PC-9 (cell line): ENCODE data around the gene TRAPPC8. TPM values are rescaled to one million over a fixed set of nuclear protein-coding genes. Genes with fewer than 3 reads are reported as not detected.

Experiments used
- Bru-seq: library from RNA; stranded (reverse); fragments of 400-500 nt; gene quantifications from one replicate; lab custom pipeline; 2021; lab: Mats Ljungman, UMichigan
- BruChase-seq, 2 experiments: library from RNA; stranded (reverse); fragments of 400-500 nt; gene quantifications; one replicate each; lab custom pipeline; 2021; lab: Mats Ljungman, UMichigan
- BruUV-seq: library from RNA; stranded (reverse); fragments of 400-500 nt; replicated peaks from 2 replicates; lab custom pipeline; 2021; lab: Mats Ljungman, UMichigan
- CTCF ChIA-PET: fragments of 300-600 bp; sonication (Branson Sonifier 250); formaldehyde crosslinking; loops from one replicate; lab custom pipeline; 2022; ENCODE audit warnings: antibody characterized with exemption; lab: Charles Lee
- POLR2A ChIA-PET: fragments of 300-600 bp; sonication (Branson Sonifier 250); formaldehyde crosslinking; loops from one replicate; lab custom pipeline; 2022; ENCODE audit warnings: antibody characterized with exemption; ENCODE audit not compliant: unreplicated experiment; lab: Charles Lee
- DNase-seq, 2 experiments: peaks; one replicate each; pipeline versions ENCODE4 v3.0.0 to v3.0.0-alpha.2; 2015 to 2022; ENCODE audit warnings: mixed read lengths in 1 of 2
- H2AFZ ChIP-seq: fragments of 200-600 bp; sonication (generic); 2 replicates; pipeline ENCODE4 v1.8.1; 2017; ENCODE audit warnings: antibody characterized with exemption
- H3F3A ChIP-seq: fragments of 200-600 bp; sonication (generic); 2 replicates; pipeline ENCODE4 v1.8.1; 2017; ENCODE audit warnings: antibody characterized with exemption, mild to moderate bottlenecking, low read depth; ENCODE audit not compliant: insufficient read depth
- H3K27ac ChIP-seq: fragments of 200-600 bp; sonication (generic); 2 replicates; pipeline ENCODE4 v1.6.1; 2016; ENCODE audit warnings: mixed run types
- H3K27me3 ChIP-seq: fragments of 200-600 bp; sonication (generic); 2 replicates; pipeline ENCODE4 v1.6.1; 2016; ENCODE audit warnings: low read depth, mixed run types; ENCODE audit not compliant: insufficient read depth
- H3K36me3 ChIP-seq: fragments of 200-600 bp; sonication (generic); 2 replicates; pipeline ENCODE4 v1.6.1; 2016; ENCODE audit warnings: low read depth, mixed run types
- H3K4me1 ChIP-seq: fragments of 200-600 bp; sonication (generic); replicated peaks from 2 replicates; pipeline ENCODE4 v1.6.1; 2016; ENCODE audit warnings: mixed run types; ENCODE audit not compliant: insufficient read depth
- H3K4me2 ChIP-seq: fragments of 200-600 bp; sonication (generic); 2 replicates; pipeline ENCODE4 v1.6.1; 2017; ENCODE audit warnings: mixed run types
- H3K4me3 ChIP-seq: fragments of 200-600 bp; sonication (generic); 2 replicates; pipeline ENCODE4 v1.6.1; 2016; ENCODE audit warnings: mixed run types
- H3K79me2 ChIP-seq: fragments of 200-600 bp; sonication (generic); 2 replicates; pipeline ENCODE4 v1.6.1; 2017; ENCODE audit warnings: low read depth, mixed run types
- H3K9me2 ChIP-seq: fragments of 200-600 bp; sonication (generic); 2 replicates; pipeline ENCODE4 v1.8.1; 2017; ENCODE audit warnings: mild to moderate bottlenecking; ENCODE audit not compliant: insufficient read depth
- H3K9me3 ChIP-seq: fragments of 200-600 bp; sonication (generic); 2 replicates; pipeline ENCODE4 v1.8.1; 2016; ENCODE audit warnings: low read depth; ENCODE audit not compliant: insufficient read depth
- H4K20me1 ChIP-seq: fragments of 200-600 bp; sonication (generic); 2 replicates; pipeline ENCODE4 v1.8.1; 2017; ENCODE audit not compliant: insufficient read depth
- EZH2 ChIP-seq: fragments of 200-600 bp; sonication (generic); IDR thresholded peaks from 2 replicates; pipeline ENCODE4 v1.8.0; 2017; ENCODE audit warnings: antibody characterized with exemption, low read depth
- intact Hi-C: fragments of 100-400 bp; cut with micrococcal nuclease; formaldehyde crosslinking; loops from one replicate; pipeline ENCODE4 v1.10.0; 2022; ENCODE audit not compliant: unreplicated experiment
- long read RNA-seq: library from polyadenylated mRNA; stranded (forward); transcript quantifications from one replicate; pipeline ENCODE4 v2.0.0, GENCODE V29; 2022
- total RNA-seq: library from RNA; stranded (reverse); gene quantifications from 2 replicates; pipeline ENCODE4 v1.2.3, GENCODE V29; 2021
- TF ChIP-seq, protein P1 (sequence below): fragments of 200-600 bp; sonication (generic); conservative IDR thresholded peaks from 2 replicates; pipeline ENCODE4 v1.6.1; 2017; ENCODE audit warnings: mixed run types, antibody characterized with exemption, mild to moderate bottlenecking, moderate library complexity

The TRAPPC8 gene, protein sequence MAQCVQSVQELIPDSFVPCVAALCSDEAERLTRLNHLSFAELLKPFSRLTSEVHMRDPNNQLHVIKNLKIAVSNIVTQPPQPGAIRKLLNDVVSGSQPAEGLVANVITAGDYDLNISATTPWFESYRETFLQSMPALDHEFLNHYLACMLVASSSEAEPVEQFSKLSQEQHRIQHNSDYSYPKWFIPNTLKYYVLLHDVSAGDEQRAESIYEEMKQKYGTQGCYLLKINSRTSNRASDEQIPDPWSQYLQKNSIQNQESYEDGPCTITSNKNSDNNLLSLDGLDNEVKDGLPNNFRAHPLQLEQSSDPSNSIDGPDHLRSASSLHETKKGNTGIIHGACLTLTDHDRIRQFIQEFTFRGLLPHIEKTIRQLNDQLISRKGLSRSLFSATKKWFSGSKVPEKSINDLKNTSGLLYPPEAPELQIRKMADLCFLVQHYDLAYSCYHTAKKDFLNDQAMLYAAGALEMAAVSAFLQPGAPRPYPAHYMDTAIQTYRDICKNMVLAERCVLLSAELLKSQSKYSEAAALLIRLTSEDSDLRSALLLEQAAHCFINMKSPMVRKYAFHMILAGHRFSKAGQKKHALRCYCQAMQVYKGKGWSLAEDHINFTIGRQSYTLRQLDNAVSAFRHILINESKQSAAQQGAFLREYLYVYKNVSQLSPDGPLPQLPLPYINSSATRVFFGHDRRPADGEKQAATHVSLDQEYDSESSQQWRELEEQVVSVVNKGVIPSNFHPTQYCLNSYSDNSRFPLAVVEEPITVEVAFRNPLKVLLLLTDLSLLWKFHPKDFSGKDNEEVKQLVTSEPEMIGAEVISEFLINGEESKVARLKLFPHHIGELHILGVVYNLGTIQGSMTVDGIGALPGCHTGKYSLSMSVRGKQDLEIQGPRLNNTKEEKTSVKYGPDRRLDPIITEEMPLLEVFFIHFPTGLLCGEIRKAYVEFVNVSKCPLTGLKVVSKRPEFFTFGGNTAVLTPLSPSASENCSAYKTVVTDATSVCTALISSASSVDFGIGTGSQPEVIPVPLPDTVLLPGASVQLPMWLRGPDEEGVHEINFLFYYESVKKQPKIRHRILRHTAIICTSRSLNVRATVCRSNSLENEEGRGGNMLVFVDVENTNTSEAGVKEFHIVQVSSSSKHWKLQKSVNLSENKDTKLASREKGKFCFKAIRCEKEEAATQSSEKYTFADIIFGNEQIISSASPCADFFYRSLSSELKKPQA (N-terminal part only)
- total RNA-seq (20.9 and 21.7 TPM in 2 replicates), Bru-seq, nascent RNA (percentile 78 among the genes with signal in this experiment), BruChase-seq, experiment 1, labeled RNA remaining after a 2-hour chase (percentile 76 among the genes with signal in this experiment), BruChase-seq, experiment 2, labeled RNA remaining after a 6-hour chase (percentile 74 among the genes with signal in this experiment)
- long read RNA-seq, full-length matches to known transcripts: 2 of 5 reads
- long read RNA-seq, partial matches to known transcripts: 1 of 5 reads
- long read RNA-seq, other reads (novel, unspliced or antisense): 2 of 5 reads

DNA sequence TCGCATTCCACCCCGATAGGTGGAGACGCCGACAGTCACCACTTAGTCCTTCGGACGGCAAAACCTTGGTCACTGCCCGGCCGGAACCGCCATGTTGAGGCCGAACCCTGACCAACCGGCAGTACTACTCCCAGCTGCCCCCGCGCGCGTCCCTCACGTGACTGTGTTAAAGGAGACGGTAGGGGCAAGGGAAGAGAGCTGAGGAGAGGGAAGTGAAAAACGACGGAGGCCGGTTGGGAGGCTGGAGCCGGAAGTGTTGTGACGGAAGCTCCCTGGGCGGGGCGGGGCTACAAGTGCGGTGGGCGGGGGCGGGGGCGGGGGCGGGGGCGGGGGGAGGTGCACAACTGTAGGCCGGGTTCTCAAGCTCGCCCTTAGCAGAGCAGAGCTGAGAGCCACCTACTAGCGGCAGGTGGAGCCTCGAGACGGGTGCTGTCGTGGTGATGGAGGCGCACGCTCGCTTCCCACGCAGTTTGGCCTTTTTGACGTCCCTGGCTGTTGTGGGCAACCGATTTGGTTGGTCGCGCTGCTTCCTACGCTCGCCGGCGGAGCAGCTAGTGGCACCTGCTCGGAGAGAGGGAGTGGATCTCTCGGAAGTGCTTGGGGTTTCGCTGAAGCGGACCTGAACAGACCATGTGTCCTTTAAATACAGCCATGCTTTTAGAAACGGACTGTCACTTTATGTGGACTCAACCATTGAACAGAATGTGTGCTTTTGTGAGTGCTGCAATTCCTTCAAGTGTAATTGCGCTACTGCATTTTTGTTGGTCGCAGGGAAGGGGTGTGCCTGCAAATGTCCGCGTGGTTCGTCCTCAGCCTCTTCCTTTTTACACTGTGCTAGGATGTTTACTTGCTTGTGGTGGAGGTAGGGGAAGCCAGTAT is at the start of gene TRAPPC8:
TRAPPC8 (minus strand) TSS at position 130 of the 879 bp plus-strand sequence. CDS start 364 bp downstream, outside the sequence.
- peaks cover 11% of the 10 kb centered on the region for H3K4me1 ChIP-seq
- intact Hi-C loops: loop anchor here (5.0 kb wide), 1 partner anchor 149 kb away; the partner anchor contains the start of gene RNF138
- TSS peak; percentile 92 for BruUV-seq

DNA sequence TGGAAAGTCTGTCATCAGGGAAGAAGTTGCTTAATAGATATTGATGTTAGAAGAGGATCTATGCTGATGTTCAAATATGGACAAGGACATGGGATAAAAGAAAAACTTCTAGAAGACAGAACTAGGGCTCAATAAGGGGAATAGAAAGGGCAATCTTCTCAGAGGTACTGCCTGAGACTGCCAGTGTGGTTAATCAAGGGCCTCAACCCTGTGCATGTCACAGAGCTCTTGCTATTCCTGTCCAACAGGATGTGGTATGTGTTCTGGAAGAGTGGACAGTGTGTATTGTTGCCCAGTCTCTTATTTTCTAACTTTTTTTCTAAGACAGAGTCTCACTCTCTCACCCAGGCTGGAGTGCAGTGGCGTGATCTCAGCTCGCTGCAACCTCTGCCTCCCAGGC is 47.9 kb upstream of the TRAPPC8 start:
- Histone ChIP-seq H2AFZ (no peak overlapping the region), H3K4me1 (no peaks in the 10 kb centered on the region), H3K79me2 (no peaks in the 10 kb centered on the region), H3K4me3 (no peak overlapping the region), H3K27ac (no peak overlapping the region), H4K20me1 (no peaks in the 10 kb centered on the region), H3K36me3 (no peaks in the 10 kb centered on the region), H3K4me2 (no peak overlapping the region), H3F3A (no peaks in the 10 kb centered on the region), H3K9me2 (no peaks in the 10 kb centered on the region), H3K27me3 (no peaks in the 10 kb centered on the region), H3K9me3 (no peaks in the 10 kb centered on the region)
- ChIA-PET POLR2A (no interaction called here), CTCF (no interaction called here)
- intact Hi-C loops: no loop called here
- no peak for TF ChIP-seq EZH2
- TF ChIP-seq, protein P1, sequence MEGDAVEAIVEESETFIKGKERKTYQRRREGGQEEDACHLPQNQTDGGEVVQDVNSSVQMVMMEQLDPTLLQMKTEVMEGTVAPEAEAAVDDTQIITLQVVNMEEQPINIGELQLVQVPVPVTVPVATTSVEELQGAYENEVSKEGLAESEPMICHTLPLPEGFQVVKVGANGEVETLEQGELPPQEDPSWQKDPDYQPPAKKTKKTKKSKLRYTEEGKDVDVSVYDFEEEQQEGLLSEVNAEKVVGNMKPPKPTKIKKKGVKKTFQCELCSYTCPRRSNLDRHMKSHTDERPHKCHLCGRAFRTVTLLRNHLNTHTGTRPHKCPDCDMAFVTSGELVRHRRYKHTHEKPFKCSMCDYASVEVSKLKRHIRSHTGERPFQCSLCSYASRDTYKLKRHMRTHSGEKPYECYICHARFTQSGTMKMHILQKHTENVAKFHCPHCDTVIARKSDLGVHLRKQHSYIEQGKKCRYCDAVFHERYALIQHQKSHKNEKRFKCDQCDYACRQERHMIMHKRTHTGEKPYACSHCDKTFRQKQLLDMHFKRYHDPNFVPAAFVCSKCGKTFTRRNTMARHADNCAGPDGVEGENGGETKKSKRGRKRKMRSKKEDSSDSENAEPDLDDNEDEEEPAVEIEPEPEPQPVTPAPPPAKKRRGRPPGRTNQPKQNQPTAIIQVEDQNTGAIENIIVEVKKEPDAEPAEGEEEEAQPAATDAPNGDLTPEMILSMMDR: no peak
- no peak for DNase-seq
- BruUV-seq: no TSS peak

More for the DNA sequence above, at the start of gene TRAPPC8:
- peaks cover 43% of the 10 kb centered on the region for H3K79me2 ChIP-seq
- peak within 1 kb of the TSS; percentile 90 for H3K4me3 ChIP-seq
- no peaks in the 10 kb centered on the region for H3K27me3 ChIP-seq
- peak within 1 kb of the TSS; percentile 95 for H2AFZ ChIP-seq
- no peaks in the 10 kb centered on the region for H3K36me3 ChIP-seq
- H4K20me1 ChIP-seq: 0 out of 2 replicates have a peak, but pooled peaks cover 6% of the 10 kb centered on the region
- ChIA-PET CTCF (interaction anchor here (0.6 to 1.1 kb wide), 3 partner anchors 129 to 374 kb away, joined by 4 to 5 read pairs (median 4); no protein-coding TSS in a partner anchor), POLR2A (interaction anchor here (0.6 kb wide), 2 partner anchors 143 to 156 kb away, joined by 6 to 15 read pairs; no protein-coding TSS in a partner anchor)
- TF ChIP-seq, protein P1: no peak
- no peak for TF ChIP-seq EZH2
- DNase-seq: peak; percentile 86 to 88
- H3K4me2 ChIP-seq: peak within 1 kb of the TSS; percentile 89
- peak within 1 kb of the TSS; percentile 80 for H3K27ac ChIP-seq
- no peaks in the 10 kb centered on the region for H3K9me2 ChIP-seq
- no peaks in the 10 kb centered on the region for H3K9me3 ChIP-seq
- peaks cover 4% of the 10 kb centered on the region for H3F3A ChIP-seq
